ENCODE measurements around the gene RMRP.
"Not testable (repeated sequence)": the region's sequence is repeated elsewhere in the genome, so short reads cannot be mapped to it uniquely, and the experiment has no call there.

Gene RMRP

GRCh38 chr9:35640431-35640830, 17.4 kb downstream of the RMRP start:
- not testable (repeated sequence) for DNase-seq

- DNase-seq, result no peak
These were observed 18.2 kb downstream of the RMRP start for GRCh38 chr9:35639631-35640030.

DNA sequence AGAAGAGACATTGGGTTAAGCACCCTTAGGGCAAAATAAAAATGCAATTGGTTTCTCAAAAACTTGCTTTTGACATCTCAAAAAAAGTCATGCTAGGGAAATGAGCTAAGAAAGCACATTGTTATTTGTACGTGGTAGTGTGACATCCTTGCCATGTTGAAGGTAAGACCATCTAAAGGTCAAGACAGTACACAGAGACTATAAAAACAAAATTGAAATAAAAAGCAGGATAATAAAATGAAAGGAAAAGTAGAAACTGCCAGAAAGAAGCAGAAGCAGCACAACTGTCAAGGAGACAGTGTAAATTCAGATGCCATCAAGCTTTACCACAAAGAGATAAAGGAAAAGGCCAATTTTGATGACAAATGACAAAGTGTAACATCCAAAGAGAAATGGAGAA, 18.6 kb downstream of the RMRP start:
- not testable (repeated sequence) for DNase-seq

GRCh38 chr9:35638751-35639150, 19.1 kb downstream of the RMRP start:
- DNase-seq, result not testable (repeated sequence)

DNA sequence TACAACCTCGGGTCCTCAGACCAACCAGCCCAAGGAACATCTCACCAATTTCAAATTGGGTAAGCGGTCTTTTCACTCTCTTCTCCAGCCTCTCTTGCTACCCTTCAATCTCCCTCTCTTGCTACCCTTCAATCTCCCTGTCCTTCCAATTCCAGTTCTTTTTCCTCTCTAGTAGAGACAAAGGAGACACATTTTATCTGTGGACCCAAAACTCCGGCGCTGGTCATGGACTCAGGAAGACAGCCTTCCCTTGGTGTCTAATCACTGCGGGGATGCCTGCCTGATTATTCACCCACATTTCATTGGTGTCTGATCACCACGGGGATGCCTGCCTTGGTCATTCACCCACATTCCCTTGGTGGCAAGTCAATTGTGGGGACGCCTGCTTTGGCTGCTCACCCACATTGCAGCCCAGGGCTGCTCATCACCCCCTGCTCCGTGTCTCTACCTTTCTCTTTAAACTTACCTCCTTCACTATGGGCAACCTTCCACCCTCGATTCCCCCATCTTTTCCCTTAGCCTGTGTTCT, 20.3 kb downstream of the RMRP start:
- DNase-seq, result not testable (repeated sequence)

- DNase-seq, result not testable (repeated sequence)
These were observed 21.0 kb downstream of the RMRP start for GRCh38 chr9:35636877-35637246.

- no peak for DNase-seq
These were observed 21.5 kb downstream of the RMRP start for GRCh38 chr9:35636135-35636876.

- no peak for DNase-seq
These were observed 22.1 kb downstream of the RMRP start for GRCh38 chr9:35635730-35636129.

DNA sequence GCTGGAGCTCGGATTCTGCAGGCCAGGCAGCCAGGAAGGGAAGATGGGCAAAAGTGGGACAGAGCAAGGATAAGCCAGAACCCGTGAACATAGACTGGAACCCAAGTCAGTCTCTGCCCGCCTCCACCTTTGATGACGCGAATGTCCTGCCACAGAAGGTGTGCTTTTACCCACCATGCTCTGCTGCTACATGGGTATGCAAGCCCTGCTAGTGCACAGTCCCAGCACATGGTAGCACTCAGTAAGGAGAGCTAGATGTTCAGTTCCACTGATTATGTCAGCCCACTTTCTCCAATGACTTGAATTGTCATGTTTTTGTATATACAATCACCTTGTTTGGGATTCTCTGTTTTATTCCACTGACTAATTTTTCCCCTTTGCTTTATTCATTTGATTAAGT, 28.2 kb downstream of the RMRP start:
- DNase-seq, result no peak

GRCh38 chr9:35628389-35628991, 29.3 kb downstream of the RMRP start:
- no peak for DNase-seq

GRCh38 chr9:35627575-35627974, 30.2 kb downstream of the RMRP start:
- DNase-seq, result no peak

- DNase-seq, result peak in 1 of 2 experiments; percentile 36
These were observed 38.0 kb downstream of the RMRP start for GRCh38 chr9:35619800-35620158.

DNA sequence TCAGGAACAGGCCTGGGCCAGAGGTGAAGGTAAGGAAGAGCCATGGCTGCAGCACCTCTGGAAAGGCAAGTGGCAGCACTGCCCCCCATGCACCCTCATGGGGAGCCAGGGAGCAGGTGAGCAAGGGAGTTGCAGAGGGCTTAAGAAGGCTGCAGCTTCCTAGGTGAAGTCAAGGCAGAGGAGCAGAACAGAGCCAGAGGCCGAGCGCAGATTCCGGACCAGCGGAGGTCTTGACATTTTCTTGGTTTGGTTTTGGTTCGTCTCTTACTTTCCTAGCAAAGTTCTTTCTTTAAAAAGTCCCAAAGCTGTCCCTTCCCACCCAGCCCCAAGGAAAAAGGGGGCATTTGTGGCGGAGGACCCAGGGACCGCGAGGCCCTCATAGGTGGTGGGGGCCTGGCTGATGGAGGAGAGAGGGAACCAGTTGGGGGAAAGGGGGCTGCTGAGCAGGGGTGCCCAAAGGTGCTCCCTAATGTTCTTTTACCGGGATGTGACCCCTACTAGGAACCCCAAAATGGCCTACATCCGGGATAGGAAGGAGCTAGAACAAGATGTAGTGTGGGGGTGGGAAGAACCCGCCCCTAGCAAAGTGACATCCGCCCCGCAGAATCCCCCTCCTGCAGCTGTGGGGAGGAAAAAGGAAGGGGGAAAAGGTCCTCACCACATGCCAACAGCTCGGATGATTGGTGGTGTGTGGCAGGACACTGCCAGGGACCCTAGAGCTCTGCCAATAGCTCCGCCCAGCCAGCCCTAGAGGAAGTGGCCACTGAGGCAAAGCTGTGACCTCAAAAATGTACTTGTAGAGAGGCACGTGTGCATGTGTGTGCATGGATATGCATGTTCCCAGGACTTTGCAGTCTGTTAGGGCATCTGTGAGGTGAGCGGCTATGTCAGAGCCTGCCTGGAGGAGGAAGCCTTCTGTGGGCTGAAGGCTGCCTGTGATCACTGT, 38.7 kb downstream of the RMRP start:
- peak; percentile 38 to 54 for DNase-seq

GRCh38 chr9:35618325-35618727, 39.5 kb downstream of the RMRP start, which contains the start of gene CD72:
Gene CD72, minus strand, starts transcription at chr9:35618413. Its CDS starts 110 bp downstream, at chr9:35618303.
- DNase-seq, result no peak

- no peak for DNase-seq
These were observed 40.3 kb downstream of the RMRP start for GRCh38 chr9:35617548-35617947.

- peak; percentile 71 to 77 for DNase-seq
These were observed 40.9 kb downstream of the RMRP start for GRCh38 chr9:35616681-35617459.

DNA sequence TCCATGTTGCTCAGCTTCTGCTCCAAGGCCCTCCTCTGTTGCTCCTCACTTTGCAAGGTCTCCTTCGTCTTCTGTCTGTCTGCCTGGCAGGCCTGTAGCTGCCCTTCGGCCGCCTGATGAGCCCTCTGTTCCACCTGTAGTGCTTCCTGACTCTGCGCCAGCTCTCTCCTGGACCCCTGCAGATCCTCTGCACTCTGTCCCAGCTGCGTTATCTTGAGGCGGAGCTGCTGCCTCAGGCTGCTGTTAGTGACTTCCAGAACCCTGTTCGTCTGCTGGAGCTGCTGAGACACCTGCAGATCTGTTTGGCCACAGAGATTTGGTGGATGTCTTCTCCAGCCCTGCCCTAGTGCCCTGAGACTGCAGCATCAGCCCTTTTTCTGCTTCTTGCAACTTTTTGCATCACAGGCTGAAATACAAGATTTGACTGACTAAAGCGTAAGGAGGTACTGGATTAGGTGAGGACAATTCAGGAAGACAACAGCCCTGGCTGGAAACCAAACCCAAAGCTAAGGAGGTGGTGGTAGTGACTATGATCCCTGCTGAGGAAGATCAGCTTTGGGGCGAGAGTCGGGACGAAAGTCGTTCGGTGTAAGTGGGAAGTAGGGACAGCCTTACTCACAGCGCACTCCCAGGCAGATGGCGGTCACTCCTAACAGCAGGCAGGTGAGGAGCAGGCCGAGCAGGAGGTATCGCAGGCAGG, 41.7 kb downstream of the RMRP start:
- DNase-seq, result no peak

- DNase-seq, result no peak
These were observed 45.0 kb downstream of the RMRP start for GRCh38 chr9:35612843-35613242.

GRCh38 chr9:35612066-35612465, 45.8 kb downstream of the RMRP start:
- DNase-seq, result not testable (repeated sequence)

DNA sequence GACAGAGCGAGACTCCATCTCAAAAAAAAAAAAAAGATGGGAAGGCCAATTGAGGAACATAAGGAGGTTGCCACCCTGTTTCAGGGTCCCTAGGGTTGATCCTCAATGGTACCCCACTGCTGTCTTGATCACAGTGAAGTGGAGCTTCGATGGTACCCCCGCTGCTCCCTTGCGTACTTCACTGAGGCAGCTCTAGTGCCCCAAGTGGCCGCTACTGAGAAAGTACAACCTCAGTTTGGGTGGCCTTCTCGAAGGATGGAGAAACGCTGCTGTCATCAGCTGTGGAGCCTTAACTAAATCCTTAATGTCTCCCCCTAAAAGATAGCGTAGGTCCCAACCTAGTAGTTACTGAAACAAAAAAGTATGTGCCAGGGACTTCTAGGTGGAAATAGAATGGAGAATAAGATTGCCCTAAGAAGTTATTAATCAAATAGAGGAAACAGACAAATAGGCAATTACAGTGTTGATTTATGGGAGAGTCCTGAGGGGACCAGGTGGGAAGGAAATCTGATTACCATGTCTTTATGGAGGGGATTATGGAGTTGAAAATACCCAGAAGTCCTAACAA, 46.5 kb downstream of the RMRP start:
- DNase-seq, result peak; percentile 58 to 66

GRCh38 chr9:35609820-35610163, 48.0 kb downstream of the RMRP start:
- no peak for DNase-seq
